Dedifferentiated amniotic fluid mesenchymal stem cell (primary cell): ENCODE measurements around the gene CTSA.
"Not testable (repeated sequence)": the region's sequence is repeated elsewhere in the genome, so short reads cannot be mapped to it uniquely, and the experiment has no call there.

ENCODE experiments used
- DNase-seq: peaks from one replicate; pipeline ENCODE4 v3.0.0-alpha.2; 2016; ENCODE audit errors: extremely low spot score

CTSA gene

DNA sequence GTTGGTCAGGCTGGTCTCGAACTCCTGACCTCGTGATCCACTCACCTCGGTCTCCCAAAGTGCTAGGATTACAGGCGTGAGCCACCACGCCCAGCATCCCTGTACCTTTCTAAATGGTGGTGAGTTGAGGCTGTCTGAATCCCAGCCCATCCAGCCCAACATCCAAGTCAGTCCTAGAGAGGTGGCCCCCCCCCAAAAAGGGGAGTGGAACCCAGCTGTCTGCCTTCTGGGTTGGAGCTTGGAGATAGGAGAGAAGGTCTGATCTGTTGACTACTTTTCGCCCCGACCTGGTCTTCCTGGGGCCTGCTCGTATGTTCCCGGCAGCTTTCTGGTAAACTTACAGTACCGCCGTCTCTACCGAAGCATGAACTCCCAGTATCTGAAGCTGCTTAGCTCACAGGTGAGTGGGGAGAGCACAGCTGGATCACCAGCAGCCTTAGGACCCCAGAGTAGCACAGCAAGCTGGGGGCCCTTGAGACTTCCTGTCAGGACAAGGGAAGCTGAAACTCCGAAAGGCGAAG lies 5.6 kb downstream of the CTSA start:
- no peak for DNase-seq

DNA sequence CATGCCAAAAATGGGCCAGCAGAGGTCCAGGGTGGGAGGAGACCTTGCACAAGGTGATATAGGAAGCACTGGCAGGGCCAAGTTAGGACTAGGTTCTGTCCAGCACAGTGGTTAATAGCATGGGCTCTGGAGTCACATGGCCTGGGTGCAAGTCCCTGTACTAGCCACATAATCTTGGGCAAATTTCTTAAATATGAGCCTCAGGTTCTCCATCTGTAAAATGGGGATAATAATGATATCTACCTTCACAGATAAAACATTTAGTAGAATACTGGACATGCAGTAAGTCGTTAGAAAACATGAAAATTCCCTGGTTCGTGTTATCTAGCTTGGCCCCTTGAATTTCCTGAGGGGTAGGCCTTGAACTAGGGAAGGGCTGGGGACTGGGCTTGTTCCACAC lies 6.2 kb downstream of the CTSA start:
- no peak for DNase-seq

DNA sequence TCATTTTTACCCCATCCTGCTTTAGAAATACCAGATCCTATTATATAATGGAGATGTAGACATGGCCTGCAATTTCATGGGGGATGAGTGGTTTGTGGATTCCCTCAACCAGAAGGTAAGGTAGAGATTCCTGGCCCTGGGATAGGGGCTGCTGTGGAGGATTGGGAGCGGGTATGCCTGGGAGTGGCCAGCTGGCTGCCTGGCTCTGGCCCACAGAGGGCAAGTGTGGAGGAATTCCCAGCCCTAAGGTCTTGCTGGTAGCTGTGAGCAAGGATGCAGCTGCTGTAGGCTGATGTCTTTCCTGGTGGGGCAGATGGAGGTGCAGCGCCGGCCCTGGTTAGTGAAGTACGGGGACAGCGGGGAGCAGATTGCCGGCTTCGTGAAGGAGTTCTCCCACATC lies 6.6 kb downstream of the CTSA start:
- no peak for DNase-seq

DNA sequence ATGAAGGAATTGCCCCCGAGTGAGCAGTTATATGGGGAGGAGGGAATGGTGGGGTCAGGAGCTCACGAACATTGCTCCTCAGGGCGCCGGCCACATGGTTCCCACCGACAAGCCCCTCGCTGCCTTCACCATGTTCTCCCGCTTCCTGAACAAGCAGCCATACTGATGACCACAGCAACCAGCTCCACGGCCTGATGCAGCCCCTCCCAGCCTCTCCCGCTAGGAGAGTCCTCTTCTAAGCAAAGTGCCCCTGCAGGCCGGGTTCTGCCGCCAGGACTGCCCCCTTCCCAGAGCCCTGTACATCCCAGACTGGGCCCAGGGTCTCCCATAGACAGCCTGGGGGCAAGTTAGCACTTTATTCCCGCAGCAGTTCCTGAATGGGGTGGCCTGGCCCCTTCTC lies 7.2 kb downstream of the CTSA start:
- DNase-seq: no peak

DNA sequence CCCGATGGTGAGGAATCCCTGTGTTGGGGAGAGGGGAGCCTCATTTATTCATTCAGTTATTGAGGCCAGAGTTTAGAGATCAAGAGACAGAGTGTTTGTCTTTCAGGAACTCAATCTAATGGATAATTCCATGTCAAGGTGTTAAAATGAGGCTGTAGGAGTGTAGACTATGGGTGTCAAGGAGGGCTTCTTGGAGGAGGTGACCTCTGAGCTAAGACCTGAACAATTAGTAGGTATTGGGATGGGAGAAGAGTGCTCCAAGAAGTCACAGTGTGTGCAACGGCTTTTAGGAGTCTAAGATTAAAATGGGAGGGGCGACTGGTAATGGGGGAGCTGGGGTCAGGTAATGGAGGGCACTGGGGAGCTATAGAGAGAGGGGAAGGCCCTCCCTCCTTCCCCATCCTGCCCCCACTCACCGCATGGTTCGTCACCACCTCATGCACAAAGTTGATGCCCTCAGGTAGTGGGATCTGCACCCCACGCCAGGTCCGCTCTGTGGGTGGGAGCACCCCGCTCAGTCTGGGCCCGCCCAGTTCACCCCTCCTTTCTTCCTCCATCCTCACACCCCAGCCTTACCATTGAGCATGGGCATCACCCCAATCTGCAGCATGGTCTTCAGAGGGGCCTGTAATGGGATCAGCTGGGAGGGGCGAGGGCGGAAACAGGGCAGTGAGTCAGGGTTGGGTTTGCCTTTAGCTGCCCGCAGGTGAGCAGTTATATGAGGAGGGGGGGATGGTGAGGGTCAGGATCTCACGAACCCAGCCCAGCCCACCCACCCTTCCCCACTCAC lies 8.1 kb downstream of the CTSA start:
- DNase-seq: no peak

DNA sequence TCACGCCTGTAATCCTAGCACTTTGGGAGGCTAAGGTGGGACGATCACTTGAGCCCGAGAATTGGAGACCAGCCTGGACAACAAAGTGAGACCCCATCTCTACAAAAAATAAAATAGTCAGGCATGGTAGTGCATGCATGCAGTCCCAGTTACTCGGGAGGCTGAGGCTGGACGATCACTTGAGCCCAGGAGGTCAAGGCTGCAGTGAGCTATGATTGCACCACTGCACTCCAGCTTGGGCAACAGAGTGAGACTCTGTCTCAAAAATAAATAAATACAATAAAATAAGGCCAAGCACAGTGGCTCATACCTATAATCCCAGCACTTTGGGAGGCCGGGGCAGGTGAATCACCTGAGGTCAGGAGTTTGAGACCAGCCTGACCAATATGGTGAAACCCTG lies 10.2 kb downstream of the CTSA start:
- not testable (repeated sequence) for DNase-seq

DNA sequence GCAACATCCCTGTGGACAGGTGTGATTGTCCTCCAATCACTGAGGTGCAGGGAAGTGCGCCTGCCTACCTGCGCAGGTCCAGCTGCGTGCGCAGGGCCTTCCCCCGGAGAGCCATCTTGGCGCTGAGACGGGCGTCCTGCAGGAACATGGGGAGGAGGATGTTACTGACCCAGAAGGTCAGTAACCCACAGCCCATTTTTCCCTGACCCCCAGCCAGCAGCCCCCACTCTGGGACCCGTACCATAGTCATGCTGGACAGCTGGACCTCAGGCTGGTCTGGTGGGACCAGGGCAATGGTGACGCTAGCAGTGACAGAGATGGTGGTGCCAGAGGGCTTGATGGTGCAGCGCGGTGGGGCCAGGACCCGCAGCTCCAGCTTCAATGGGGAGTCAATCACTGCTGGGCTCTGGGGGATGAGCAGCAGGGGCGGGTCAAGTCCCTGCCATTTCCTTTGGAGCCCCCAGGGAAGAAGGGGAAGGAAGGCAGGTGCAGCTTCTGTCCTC lies 11.1 kb downstream of the CTSA start:
- DNase-seq: no peak

DNA sequence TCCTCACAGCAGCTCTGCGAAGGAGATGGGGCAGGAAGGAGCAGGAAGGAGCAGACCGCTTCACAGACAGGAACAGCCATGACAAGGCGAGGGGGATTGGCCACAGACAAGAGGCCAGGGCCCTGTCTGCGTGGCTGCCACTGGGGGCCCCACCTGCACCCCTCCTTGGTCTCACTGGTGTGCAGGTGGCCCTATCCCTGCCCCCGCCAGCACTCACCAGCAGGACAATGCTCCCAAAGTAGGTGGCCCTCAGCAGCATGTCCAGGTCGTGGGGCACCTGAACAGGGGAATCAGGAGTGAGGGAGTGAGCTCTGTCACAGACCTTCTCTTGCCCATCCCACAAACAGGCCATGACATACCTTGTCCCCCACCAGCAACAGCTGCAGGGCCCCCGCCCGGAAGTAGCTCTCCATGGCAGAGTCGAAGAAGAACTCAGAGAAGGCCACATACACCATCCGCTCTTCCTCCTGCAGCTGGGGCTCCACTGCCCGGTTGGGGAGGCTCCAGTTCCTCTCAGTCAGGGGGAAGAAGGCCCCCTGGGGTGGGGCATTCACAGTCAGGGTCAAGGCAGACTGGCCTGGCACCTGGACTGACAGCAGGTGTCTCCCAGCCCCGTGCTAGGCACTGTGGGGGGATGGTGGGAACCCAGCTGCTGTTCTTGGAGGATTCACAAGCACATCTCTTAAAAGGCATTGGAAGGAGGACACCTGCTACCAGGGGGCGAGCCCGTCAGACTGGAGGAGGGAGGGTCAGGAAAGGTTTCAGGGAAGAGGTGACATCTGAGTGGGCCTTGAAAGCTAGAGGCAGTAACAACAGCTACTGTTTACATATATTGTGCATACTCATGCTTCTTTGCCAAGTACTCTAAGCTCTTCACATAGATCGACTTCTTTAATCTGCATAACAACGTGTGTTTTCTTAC lies 13.7 kb downstream of the CTSA start:
- no peak for DNase-seq

DNA sequence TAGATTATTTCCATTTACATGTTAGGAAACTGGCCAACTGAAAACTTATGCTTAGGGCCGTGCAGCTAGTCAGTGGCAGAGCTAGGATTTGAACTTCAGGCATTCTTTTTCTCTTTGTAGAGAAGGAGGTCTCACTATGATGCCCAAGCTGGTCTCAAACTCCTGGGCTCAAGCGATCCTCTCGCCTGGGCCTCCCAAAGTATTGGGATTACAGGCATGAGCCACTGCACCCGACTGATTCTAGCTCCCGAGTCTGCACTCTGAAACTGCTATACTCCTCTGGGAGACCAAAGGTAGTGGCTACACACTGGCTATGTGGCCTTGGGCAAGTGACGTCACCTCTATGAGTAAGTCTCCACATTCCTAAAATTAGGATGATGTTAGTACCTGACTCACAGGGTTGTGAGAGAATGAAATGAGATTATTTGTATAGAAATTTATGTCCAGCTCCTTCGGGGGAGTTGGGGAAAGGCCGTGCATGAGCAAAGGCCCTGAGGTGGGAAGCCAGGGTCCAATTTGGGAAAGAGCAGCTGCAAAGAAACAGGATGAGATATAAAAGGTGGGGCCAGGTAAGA lies 14.5 kb downstream of the CTSA start:
- peak; percentile 63 for DNase-seq

DNA sequence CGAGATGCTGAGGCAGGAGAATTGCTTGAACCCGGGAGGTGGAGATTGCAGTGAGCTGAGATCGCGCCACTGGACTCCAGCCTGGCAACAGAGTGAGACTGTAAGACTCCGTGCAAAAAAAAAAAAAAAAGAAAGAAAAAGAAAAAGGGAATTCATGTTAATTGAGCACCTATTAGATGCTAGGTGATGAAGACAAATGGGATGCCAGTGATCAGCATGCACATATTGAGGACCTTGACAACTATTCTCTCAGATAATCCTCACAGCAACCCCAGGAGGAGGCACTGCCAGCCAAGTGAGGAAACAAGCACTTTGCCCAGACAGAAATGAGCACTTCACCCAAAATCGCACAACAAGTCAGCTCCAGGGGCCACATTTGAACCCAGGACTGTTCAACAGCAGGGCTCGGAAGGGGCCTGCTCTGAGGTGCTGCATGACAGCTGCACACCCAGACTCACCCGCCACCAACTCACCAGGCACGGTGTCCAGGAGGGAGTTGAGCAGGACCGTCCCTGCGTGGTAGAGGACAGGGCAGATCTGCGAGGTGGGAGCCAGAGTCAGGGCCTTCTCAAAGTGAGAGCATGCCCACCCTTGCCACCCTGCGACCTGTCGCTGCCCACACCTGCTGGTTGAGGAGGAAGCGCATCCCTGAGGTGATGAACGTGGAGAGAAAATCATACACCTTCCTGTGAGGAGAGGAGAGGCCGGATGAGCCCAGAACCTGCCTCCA lies 16.2 kb downstream of the CTSA start:
- DNase-seq: no peak

DNA sequence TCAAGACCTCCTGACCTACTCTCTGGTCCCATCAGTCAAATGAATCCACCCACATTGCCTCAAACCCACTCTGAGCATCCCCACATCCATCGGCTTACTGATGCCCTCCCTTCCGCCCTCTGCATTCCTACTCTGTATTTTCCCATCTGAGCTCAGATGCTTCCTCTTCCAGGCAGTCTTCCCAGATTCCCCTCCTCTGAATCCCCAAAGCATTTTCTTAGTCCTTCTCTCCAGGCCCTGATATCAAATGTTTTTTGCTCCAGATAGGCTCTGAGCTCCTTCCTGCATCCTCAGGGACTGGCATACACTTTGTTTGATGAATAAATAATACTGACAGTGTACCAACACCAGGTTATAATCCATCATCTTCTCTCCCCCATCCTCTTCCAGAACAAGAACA lies 16.9 kb downstream of the CTSA start:
- DNase-seq: no peak

DNA sequence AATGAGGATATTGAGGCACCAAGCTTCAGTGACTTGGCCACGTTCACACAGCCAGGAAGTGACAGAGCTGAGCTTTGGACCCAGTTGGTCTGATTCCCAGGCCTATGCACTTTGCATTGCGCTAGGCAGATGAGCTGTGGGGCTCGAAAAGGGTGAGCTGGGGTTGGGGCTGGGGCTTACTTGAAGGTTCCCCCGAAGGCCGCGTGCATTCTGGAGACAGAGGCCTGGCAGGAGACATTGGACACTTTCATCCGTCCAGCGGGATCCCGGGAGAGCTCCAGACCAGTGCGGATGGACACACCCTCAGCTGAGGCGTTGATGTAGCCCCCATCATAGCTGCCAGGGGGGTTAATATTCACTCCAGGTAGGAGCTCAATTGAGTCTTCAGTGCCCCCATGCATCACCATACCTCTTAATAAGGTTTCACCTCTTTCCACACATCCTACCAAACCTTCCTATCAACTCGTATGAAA lies 18.2 kb downstream of the CTSA start:
- DNase-seq: no peak

DNA sequence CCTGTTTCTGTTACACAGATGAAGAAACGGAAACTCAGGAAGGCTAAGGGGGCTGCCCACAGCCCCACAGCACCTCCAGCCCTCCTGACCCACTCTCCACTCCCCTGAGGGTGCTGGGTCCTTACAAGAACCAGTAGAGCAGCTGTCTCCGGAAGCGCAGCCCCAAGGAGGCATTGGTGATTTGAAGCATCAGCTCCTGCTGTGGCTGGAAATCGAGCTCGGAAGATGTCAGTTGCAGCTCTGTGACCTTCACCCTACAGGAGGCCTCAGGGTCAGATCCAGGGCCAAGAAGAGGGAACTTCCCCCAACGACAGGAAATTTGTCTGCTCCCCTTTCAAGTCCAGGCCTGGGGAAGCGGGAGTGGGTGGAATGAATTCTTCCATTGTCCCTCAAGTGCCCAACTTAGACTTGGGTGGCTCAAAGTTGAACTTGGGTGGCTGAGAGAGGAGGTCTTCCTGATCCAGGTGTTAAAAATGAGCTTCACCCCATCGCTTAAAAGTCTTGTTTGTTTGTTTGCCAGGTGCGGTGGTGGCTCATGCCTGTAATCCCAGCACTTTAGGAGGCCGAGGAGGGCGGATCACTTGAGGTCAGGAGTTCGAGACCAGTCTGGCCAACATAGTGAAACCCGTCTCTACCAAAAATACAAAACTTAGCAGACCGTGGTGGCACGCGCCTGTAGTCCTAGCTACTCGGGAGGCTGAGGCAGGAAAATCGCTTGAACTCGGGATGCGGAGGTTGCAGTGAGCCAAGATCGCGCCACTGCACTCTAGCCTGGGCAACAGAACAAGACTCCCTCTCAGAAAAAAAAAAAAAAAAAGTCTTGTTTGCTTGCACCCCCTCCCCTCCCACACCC lies 18.9 kb downstream of the CTSA start:
- DNase-seq: no peak

DNA sequence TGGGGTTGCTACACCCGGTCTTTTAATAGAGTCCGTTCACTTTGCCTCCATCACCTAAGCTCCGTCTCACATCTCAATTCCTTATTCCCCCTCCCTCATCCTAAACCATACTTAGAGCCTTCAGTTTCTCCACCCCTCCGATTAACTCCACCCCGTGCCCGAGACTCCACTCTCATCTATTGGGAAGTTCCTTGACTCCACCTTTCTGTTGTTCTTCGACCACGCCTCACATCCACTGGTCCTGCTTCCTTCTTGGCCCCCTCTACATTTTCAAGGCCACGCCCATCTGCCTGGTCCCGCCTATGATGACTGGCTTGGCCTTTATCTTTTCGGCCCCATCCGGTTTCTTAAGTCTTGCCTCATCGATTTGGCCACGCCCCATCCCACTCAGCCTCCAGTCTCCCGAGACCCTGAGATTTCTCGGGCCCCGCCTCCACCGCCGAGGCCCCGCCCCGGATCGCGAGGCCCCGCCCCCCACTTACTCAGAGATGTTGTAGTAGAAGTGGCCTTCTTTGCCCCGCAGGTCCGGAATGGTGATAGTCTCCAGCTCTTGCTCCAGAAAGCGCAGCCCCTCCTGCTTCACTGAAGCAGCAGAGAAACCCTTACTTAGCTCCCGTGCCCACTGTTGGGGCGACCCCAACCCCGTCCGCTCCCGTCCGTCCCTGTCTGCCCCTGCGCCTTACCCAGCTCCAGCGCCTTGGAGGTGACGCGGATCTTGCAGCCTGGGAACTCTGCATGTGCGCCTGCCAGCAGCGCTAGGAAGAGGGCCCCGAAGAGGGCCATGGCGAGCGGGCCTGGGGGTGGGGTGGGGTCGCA lies 19.7 kb downstream of the CTSA start:
- DNase-seq: peak; percentile 97

DNA sequence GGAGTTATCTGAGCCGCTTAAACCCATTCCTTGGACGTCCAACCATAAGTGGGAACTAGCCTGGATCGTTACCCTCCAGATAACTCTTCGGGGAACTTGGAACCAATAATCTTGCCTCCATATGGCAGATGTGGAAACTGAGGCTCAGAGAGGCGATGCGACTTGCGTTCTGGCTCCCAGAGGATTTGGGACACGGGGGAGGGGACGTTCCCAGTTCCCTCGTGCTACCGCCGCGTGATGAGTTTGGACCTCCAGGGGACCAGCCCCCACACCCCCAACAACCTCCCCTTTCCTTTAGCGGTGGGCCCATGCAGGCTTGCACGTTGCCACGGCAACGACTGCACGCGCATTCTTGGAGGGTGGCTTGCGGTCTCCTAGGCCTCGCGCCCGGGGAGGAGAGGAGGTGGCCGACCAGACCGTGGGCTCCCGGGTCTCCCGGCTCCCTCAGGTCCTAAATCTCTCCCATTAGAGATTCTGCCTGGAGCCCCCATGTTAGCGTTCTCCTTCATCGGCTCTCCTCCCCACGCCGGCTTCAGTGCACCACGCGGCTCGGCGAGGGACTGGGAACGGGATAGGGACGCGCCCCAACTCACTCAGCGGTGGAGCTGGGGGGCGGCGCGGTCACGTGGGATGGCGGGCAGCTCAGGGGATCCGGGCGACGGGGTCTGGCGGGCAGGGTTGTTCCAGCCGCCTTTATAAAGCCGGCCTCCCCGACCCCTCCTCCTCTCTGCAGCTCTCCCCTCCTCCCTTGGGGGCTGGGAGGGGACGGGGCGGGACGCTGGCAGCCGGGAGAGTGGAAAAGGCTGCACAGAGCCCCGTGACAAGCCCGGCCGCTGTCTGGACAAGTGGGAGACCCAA lies 20.6 kb downstream of the CTSA start, which contains the start of gene PLTP:
Gene PLTP (minus strand): TSS at position 670 of the 858 bp plus-strand sequence. CDS start 703 bp downstream, outside the sequence.
- no peak for DNase-seq

DNA sequence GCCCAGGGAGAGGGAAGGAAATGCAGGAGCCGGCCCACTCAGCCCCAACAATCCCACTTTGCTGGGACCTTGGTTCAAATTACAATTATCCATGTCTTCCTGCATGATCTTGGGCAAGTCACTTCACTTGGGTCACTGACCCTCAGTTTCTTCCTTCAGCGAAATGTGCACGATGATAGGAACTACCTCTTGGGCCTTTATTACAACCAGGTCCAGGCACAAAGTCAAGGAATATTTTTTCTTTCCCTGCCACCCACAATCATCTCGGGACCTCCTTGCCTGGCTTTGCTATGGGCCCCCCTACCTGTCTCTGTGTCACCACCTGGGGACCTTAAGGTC lies 21.2 kb downstream of the CTSA start:
- DNase-seq: no peak

DNA sequence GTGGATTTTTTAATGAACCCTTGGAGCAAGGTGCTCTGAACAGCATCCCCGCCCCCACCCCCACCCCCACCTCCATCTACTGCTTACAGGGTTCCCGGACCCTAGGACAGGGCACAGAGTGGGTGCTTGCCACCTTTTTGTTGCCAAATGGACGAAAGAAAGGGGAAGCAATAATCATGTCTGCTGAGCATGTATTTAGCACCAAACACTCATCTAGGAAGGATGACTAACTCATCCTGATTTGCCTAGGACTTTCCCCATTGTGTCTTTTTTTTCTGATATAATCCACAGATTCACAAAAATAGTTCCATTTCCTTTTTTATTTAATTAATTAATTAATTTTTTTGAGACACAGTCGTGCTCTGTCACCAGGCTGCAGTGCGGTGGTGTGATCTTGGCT lies 22.0 kb downstream of the CTSA start:
- DNase-seq: no peak

DNA sequence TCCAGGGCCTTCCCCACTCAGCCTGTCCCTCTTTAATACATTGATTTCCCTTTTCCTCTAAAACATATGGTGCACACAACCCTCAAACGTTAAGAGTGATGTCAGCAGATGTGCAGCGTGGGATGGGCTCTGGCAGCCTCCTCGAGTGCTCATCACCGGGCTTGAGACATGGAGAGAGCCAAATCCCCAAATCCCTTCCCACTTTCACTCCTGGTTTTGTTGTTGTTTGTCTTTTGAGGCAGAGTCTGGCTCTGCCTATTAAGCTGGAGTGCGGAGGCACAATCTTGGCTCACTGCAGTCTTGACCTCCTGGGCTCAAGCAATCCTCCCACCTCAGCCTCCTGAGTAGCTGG lies 26.6 kb downstream of the CTSA start:
- DNase-seq: no peak
